ENCODE results near the gene SAGE1. TPM values are rescaled to one million over a fixed set of nuclear protein-coding genes. Genes with fewer than 3 reads are reported as not detected.
"Not testable (repeated sequence)": the region's sequence is repeated elsewhere in the genome, so short reads cannot be mapped to it uniquely, and the experiment has no call there.

SAGE1 gene
- total RNA-seq, 1 experiment from 2014 or later, result not detected

DNA sequence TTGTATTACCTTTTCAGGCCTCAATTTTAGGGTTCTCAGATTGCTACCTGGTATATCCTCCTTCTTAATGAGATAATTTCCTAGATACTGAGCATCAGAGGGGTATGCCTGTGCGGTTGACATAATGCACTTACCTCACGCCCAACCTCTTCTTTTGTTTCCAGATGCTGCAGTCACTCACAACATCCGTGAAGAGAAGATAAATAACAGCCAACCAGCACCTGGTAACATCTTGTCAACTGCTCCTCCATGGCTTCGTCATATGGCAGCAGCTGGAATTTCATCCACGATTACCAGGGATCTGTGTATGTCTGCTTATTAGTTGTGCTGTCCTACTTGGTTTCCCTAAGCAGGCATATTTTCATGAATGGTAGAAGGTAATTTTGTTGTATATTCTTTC, 16.7 kb downstream of the SAGE1 start:
- DNase-seq, result no peak
- Histone ChIP-seq H3K9me2 (ENCODE audit: insufficient read depth) (no peaks in the 10 kb centered on the region), H3K27me3 (ENCODE audit: insufficient read depth, low read depth) (peaks cover 84% of the 10 kb centered on the region), H2AFZ (no peak overlapping the region), H3F3A (ENCODE audit: insufficient read depth, low read depth) (no peaks in the 10 kb centered on the region), H3K27ac (no peak overlapping the region), H3K9me3 (ENCODE audit: insufficient read depth, low read depth) (no peaks in the 10 kb centered on the region), H3K4me2 (no peak overlapping the region), H4K20me1 (ENCODE audit: insufficient read depth) (no peaks in the 10 kb centered on the region), H3K36me3 (ENCODE audit: low read depth) (no peaks in the 10 kb centered on the region), H3K79me2 (ENCODE audit: low read depth) (no peaks in the 10 kb centered on the region), H3K4me1 (replicated peaks; ENCODE audit: insufficient read depth) (no peaks in the 10 kb centered on the region), H3K4me3 (no peak overlapping the region)
- POLR2A ChIA-PET (ENCODE audit: unreplicated experiment), result no interaction called here
- TF ChIP-seq CTCF (conservative IDR thresholded peaks at IDR 0.05) (no peak), EZH2 (IDR thresholded peaks at IDR 0.05; ENCODE audit: low read depth) (no peak)
- BruUV-seq (replicated peaks), result no TSS peak
- CTCF ChIA-PET, result no interaction called here
- intact Hi-C loops (cut with micrococcal nuclease; ENCODE audit: unreplicated experiment), result no loop called here

DNA sequence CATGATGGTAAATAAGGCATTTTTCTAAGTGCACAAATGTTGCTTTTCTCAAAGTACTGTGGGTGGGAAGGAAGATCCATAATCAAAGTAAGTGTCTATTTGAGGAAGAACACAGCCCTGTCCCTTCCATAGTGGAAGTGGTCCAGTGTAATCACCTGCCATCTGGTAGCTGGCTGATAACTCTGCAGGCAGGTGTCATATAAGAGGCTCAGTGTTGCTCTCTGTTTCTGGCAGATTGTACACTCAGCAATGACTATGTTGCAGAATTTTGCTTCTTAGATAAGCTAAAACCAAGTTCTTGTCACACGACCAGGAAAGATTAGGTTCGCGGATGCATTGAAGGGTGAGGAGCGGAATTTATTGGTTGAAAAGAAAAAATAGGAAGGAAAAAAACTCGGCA, 20.9 kb downstream of the SAGE1 start:
- BruUV-seq (replicated peaks), result no TSS peak
- Histone ChIP-seq H3K27me3 (ENCODE audit: insufficient read depth, low read depth) (peaks cover 93% of the 10 kb centered on the region), H3K79me2 (ENCODE audit: low read depth) (no peaks in the 10 kb centered on the region), H3K4me2 (no peak overlapping the region), H3K9me2 (ENCODE audit: insufficient read depth) (no peaks in the 10 kb centered on the region), H4K20me1 (ENCODE audit: insufficient read depth) (no peaks in the 10 kb centered on the region), H2AFZ (no peak overlapping the region), H3K4me3 (no peak overlapping the region), H3F3A (ENCODE audit: insufficient read depth, low read depth) (no peaks in the 10 kb centered on the region), H3K9me3 (ENCODE audit: insufficient read depth, low read depth) (no peaks in the 10 kb centered on the region), H3K36me3 (ENCODE audit: low read depth) (no peaks in the 10 kb centered on the region), H3K4me1 (replicated peaks; ENCODE audit: insufficient read depth) (no peaks in the 10 kb centered on the region), H3K27ac (no peak overlapping the region)
- TF ChIP-seq EZH2 (IDR thresholded peaks at IDR 0.05; ENCODE audit: low read depth) (no peak), CTCF (conservative IDR thresholded peaks at IDR 0.05) (no peak)
- no peak for DNase-seq
- intact Hi-C loops (cut with micrococcal nuclease; ENCODE audit: unreplicated experiment), result no loop called here
- ChIA-PET POLR2A (ENCODE audit: unreplicated experiment) (no interaction called here), CTCF (no interaction called here)

DNA sequence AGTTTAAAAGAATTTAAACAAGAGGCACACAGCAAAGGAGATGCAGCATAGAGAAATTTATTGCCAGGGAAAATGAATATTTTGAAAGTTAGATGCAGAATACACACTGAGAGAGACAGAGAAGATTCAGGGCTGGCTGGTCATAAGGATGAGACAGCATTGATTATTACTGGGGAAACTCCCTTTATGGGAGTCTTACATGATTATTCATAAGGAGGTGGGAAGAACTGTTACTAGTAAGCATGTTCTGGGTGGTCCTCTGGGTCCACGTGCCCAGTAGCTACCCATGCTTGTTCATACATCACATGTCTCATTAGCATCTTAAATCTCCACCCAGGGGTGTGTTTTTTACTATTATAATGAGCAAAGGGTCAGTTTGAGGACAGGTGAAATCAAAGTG, 27.0 kb downstream of the SAGE1 start:
- H3K9me2 ChIP-seq (ENCODE audit: insufficient read depth); H3K4me3 ChIP-seq; H3K9me3 ChIP-seq (ENCODE audit: insufficient read depth, low read depth); POLR2A ChIA-PET (ENCODE audit: unreplicated experiment); DNase-seq; H3F3A ChIP-seq (ENCODE audit: insufficient read depth, low read depth); H2AFZ ChIP-seq; BruUV-seq (replicated peaks); H3K4me2 ChIP-seq; CTCF ChIA-PET; intact Hi-C loops (cut with micrococcal nuclease; ENCODE audit: unreplicated experiment); H3K36me3 ChIP-seq (ENCODE audit: low read depth); H3K4me1 ChIP-seq (replicated peaks; ENCODE audit: insufficient read depth); H4K20me1 ChIP-seq (ENCODE audit: insufficient read depth); H3K27ac ChIP-seq; H3K79me2 ChIP-seq (ENCODE audit: low read depth): not testable (repeated sequence)
- H3K27me3 ChIP-seq (ENCODE audit: insufficient read depth, low read depth), result peaks cover 78% of the 10 kb centered on the region

- Histone ChIP-seq H3K9me2 (ENCODE audit: insufficient read depth) (no peaks in the 10 kb centered on the region), H3K27ac (no peak overlapping the region), H3K9me3 (ENCODE audit: insufficient read depth, low read depth) (no peaks in the 10 kb centered on the region), H3K36me3 (ENCODE audit: low read depth) (no peaks in the 10 kb centered on the region), H3K4me2 (no peak overlapping the region), H3F3A (ENCODE audit: insufficient read depth, low read depth) (no peaks in the 10 kb centered on the region), H3K27me3 (ENCODE audit: insufficient read depth, low read depth) (peaks cover 67% of the 10 kb centered on the region), H2AFZ (no peak overlapping the region), H4K20me1 (ENCODE audit: insufficient read depth) (no peaks in the 10 kb centered on the region; the same call in 1 of the 2 replicates), H3K4me3 (no peak overlapping the region), H3K4me1 (replicated peaks; ENCODE audit: insufficient read depth) (no peaks in the 10 kb centered on the region), H3K79me2 (ENCODE audit: low read depth) (no peaks in the 10 kb centered on the region)
- DNase-seq, result peak in 1 of 2 experiments; percentile 5
- POLR2A ChIA-PET (ENCODE audit: unreplicated experiment), result interaction anchor here (0.6 kb wide), 1 partner anchor 608 kb away, joined by 3 read pairs; the partner anchor contains the start of gene VGLL1
- CTCF ChIA-PET, result interaction anchor here (0.6 kb wide), 1 partner anchor 608 kb away, joined by 4 read pairs; no protein-coding TSS in a partner anchor
- intact Hi-C loops (cut with micrococcal nuclease; ENCODE audit: unreplicated experiment), result no loop called here
- no TSS peak for BruUV-seq (replicated peaks)
- TF ChIP-seq EZH2 (IDR thresholded peaks at IDR 0.05; ENCODE audit: low read depth), result no peak
- peak; percentile 60 for TF ChIP-seq CTCF (conservative IDR thresholded peaks at IDR 0.05)
These were observed 29.8 kb downstream of the SAGE1 start for GRCh38 chrX:135923353-135923752.

Measured in PC-9 (cell line).